HG03064 (cell line): ENCODE results near the gene ZMYM2.
"Not testable (repeated sequence)": the region's sequence is repeated elsewhere in the genome, so short reads cannot be mapped to it uniquely, and the experiment has no call there.

Experiments
- ATAC-seq: cut with Tn5 transposase; IDR thresholded peaks from one replicate; pipeline ENCODE4 v1.9.1; 2021; ENCODE audit warnings: low read depth; ENCODE audit not compliant: unreplicated experiment

Gene ZMYM2

DNA sequence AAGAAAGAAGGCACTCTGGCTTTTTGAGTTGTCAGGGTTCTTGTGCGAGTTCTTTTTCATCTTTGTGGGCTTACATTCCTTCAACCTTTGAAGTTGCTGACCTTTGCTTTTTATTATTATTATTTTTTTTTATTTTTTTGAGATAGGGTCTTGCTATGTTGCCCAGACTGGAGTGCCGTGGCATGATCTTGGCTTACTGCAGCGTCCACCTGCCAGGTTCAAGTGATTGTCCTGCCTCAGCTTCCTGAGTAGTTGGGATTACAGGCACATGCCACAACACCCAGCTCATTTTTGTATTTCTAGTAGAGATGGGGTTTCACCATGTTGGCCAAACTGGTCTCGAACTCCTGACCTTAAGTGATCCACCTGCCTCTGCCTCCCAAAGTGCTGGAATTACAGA is 84.1 kb downstream of the ZMYM2 start:
- ATAC-seq: not testable (repeated sequence)

DNA sequence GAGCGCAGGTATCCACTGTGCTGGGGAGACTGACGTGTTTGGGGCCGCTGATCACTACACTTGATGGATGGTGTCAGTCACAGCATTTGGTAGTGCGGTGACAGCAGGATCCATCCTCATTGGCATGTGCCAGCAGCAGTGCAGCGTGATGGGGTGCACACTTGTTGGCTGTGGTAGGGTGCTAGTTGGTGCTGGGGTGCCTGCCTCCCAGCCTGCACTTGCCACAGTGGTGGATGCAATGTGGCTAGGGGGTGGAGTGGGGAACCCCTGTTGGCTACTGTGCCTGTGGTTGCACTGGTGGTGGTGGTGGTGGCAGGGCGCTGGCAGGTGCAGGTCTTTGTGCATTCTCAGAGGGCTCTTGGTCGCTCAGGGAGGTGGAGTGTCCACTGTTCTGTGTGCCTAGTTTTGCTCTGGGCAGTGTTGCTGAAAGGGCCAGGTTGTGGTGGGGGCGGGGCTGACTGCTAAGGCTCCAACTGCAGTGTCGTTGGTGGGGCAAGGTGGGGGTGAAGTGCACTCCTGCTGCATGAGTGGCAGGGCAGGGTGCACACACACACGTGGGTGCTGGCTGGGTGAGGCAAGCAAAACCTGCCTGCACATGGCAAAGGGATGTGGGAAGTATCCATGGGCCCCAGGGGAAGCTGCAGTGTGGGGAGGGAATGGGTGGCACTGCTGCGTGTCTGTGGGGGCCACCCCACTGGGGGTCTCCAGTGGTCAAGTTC is 84.8 kb downstream of the ZMYM2 start:
- ATAC-seq: no peak

DNA sequence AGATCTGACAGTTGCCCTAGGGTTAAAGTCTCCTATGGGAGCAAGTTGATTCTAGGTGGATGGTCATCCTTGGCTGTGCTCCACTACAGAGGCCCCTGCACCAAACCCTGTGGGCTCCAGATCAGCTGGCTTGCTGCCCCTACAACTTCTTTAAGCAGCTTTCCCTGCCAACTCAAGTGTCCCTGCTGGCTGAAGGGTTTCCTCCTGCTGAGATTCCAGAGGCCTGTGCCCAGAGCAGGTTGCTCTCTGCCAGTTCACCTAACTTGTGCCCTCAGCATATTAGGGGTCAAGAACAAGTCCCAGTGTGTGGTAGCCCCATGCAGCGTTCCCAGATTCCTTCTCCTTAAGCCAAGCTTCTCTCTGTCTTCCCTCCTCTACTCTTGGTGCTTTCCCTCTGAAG is 85.6 kb downstream of the ZMYM2 start:
- ATAC-seq: no peak

DNA sequence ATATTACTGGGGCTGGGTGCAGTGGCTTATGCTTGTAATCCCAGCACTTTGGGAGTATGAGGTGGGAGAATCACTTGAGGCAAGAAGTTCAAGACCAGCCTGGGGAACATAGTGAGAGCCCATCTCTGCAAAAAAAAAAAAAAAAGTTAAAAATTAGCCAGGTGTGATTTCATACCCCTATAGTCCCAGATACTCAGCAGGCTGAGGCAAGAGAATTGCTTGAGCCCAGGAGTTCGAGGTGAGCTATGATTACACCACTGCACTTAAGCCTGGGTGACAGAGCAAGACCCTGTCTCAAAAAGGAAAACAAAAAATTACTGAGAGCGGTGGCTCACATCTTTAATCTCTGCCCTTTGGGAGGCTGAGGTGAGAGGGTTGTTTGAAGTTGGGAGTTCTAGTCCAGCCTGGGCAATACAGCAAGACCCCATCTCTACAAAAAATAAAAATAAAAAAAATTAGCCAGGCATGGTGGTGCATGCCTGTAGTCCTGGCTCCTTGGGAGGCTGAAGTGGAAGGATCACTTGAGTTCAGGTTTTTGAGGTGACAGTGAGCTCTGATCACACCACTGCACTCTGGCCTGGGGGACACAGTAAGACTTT is 87.5 kb downstream of the ZMYM2 start:
- no peak for ATAC-seq

DNA sequence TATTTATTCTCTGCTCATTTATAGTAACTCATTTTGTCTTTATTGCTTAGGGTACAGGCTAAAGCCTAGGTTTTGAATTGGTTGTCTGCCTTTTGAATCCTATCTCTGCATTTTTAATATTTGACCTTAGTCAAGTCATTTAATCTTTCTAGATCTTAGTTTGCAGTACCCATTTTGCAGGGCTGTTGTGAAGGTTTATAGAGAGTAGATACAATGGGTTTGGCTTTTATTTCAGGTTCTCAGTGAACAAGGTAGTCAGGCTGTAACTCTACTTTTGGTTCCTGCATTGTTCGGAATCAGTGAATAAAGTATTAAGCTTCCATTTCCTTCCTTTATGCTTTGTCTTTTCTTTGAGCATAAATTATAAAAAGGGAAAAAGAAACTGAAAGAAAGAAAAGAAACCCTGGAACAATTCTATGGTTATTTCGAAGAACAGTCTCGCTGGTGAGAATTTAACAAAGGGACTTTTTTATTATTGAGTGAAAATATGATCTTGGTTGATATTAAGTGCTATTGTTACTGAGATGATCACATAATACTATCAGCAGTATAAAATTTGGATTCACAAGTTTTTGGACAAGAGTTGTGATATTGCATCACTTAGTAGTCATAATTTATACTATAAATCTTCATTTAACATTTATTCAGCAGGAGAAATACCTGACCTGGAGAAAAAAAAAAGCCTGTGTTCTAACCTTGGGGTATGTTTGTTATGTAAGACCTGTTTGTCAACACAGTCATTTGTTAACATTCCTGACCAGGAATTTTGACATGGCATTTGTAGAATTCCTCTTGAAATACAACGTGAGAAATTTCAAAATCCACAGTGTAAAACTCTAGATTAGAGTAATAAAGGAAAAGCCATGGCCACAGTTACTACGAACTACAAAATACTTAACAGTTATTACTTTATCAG is 91.3 kb downstream of the ZMYM2 start:
- ATAC-seq: no peak

DNA sequence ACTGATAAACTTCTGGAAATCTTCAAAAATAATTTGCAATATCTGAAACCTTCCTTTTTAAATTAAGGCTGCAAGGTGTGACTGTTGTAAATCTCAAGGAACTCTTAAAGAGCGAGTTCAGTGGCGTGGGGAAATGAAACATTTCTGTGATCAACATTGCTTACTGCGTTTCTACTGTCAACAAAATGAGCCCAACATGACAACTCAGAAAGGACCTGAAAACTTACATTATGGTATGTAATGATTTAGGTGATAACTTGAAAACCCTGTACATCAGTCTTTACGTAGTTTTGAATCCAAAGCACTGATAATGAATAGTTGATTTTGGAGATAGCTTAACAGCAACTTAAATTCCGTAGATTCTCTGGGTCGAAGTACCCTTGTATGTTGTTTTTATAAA is 92.8 kb downstream of the ZMYM2 start:
- ATAC-seq: no peak

DNA sequence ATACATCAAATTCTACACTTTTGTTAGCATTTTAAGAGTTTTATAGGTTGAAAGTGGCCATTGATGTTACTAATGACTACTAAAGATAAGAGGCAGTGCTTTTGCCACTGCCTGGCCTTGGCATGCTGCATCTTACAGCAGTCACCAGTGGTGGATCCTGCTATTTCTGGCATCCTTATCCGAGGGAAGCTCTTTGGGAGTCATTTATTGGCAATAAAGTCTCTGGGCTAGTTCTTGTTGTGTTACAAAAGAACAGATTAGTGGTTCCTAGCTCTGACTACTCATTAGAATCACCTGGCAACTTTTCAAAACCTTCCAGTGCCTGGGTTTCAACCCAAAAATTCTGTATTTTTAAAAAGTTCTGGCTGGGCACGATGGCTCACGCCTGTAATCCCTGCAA is 94.5 kb downstream of the ZMYM2 start:
- ATAC-seq: no peak

DNA sequence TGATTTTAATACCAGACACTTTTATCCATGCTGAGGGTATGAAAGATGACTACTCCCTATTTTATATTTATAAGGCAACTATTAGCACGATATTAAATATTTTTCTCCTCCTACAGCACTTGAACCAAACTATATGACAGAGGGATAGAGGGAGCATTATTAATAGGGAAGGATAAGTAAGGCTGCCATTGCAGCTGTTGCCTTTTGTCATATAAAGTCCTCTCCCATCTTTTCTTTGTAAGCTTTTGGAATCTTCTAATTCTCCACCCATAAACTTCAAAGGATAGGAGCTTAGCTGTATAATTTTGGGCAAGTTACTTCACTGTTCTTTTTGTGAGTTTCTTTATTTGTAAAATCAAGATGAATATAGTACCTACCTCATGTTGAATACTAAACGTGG is 95.4 kb downstream of the ZMYM2 start:
- no peak for ATAC-seq

DNA sequence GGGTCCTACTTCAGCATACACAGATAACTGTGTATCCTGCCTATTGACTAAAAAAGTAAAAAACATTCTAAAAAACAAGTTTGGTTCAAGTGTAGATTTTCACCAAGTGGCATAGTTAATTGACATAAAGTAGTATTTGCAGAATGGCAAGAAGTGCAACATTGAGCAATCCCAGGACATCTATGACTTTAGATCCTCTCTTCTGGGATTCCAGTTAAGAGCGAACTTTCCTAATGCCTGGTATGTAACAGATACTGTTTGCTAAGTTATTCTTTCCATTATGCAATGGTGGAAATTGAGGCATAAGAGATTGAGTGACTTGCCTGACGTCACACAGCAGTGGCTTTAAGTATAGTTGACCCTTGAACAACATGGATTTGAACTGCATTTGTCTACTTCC is 96.1 kb downstream of the ZMYM2 start:
- ATAC-seq: no peak

DNA sequence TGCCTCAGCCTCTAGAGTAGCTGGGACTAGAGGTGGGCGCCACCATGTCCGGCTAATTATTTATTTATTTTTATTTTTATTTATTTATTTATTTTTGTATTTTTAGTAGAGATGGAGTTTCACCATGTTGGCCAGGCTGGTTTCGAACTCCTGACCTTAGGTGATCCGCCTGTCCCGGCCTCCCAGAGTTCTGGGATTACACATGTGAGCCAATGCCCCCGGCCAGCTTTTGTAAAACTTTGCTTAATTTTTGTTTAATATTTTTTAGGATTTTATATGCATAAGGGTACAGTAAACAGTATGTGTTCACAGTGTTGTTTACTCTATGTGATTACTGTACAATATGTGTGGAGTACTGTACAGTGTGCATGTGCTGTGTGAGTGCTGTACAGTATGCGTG is 98.7 kb downstream of the ZMYM2 start:
- no peak for ATAC-seq

DNA sequence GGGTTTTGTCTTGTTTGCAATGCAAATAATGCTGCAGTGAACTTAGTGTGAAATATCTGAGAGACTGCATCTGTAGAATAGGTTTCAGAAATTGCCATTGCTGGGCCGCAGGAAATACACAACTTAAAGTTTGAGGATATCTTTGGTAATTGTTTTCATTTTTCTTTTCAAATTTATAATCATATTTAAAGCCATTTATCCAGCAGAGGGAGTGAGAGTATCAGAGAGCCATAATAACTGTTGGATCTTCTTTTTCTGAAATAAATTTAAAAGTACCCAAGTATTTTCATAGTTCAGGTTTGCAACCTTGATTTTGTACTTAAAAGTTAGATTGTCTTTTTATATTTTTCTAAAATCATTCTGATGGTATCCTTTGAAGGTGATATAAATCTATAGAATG is 99.4 kb downstream of the ZMYM2 start:
- ATAC-seq: no peak

DNA sequence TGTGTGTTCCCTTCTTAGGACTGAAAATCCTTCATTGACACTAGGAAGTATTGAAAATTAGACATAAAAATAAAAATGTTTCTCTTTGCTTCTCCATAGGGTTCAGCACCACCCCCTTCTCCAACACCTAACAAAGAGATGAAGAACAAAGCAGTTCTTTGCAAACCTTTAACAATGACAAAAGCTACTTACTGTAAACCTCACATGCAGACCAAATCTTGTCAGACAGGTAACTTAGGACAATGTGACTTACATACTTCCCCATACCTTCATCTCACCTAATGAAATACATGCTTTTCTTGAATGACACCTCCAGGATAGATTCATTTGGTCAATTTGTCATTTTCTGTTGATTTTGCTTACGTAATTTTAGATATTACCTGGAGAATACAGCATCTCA is 99.9 kb downstream of the ZMYM2 start:
- ATAC-seq: no peak

DNA sequence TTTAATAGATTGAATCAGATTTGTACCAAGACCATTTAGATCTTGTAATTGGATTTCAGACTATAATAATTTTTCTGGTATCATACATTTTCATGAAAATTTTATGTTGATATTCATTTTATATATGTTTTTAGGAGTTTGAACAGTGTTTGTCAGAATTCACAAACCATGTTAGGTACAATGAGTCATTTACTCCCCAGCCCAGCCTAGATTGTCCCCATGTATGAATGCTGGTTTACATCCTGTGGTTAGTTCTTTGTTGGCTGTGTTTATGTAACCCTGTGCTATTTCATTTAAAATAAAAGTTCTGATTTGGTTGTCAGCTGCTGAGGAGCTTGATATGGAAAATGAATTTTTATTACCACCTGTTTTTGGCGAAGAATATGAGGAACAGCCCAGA is 105.6 kb downstream of the ZMYM2 start:
- ATAC-seq: no peak

DNA sequence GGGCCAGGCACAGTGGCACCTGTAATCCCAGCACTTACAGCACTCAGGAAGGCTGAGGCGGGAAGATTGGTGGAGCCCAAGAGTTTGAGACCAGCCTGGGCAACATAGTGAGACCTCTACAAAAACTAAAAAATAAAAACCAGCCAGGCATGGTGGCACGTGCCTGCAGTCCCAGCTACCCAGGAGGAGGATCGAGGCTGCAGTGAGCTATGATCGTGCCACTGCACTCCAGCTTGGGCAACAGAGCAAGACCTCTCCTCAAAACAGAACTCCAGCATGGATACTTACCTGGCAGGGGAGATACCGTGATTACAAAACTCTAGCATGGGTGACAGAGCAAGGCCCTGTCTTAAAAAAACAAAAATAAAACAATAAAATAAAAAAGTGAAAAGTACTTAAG is 107.0 kb downstream of the ZMYM2 start:
- no peak for ATAC-seq

DNA sequence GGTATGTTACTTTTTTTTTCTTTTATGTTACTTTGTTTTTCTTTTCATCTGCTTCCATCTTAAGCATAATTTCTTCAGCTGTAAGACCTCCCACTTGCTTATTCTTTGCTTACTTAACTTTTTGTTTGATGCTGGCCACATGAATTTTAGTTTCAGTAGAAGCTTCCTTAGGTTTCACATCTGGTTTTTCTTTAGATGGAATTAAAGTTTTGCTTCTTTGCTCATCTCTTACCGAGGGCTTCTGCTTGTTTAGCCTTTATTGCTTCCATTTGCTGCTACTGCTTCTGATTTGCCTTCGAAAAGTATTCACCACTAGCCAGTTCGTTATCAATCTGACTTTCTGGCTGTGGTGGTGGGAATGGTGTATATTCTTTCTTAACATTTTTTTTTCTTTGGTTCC is 111.4 kb downstream of the ZMYM2 start:
- no peak for ATAC-seq

DNA sequence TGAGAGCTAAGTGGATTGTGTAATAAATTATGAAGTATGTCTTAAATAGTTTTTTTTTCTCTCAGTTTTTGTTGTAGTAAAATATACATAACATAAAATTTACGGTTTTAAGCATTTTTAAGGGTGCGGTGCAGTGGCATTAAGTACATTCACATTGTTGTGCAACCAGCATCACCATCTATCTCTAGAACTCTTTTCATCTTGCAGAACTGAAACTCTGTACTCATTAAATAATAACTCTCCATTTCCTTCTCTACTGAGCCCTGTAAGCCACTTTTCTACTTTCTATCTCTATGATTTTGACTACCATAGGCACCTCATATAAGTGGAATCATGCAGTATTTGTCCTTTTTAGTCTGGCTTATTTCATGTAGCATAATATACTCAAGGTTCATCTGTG is 115.2 kb downstream of the ZMYM2 start:
- peak; percentile 84 for ATAC-seq

DNA sequence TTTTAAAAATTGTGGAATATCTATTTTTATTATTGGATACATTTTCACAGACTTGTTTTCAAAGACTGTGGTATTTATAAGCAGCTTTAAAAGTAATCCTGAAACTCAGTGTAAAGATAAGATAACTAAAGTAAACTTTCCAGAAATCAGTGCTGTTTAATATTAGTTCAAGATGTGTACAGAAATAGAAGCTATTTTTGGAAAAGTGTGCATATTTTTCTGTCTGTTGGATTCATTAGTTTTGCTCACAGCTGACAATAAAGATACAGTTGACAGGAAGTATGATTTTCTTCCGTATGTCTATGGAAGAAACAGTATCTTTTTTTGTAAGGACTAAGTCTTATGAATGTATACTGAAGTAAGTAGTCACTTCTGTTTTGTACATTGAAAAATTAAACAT is 116.4 kb downstream of the ZMYM2 start:
- no peak for ATAC-seq

DNA sequence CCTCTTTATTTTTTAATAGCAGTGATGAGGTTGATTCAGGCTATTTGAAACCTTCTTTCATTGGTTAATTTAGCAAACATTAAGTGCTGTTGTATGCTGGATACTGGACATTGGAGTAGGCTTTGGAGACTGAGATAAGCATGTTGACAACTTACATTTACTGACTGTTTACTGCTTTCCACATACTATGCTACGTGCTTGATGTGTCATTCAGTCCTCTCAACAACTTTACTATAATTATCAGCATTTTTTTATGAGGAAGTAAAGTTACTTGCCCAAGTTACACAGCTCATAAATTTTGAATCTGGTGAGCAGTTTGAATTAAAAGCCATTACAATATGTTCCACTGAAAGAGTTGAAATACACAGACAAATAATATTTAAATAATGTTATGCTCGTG is 118.6 kb downstream of the ZMYM2 start:
- ATAC-seq: no peak

DNA sequence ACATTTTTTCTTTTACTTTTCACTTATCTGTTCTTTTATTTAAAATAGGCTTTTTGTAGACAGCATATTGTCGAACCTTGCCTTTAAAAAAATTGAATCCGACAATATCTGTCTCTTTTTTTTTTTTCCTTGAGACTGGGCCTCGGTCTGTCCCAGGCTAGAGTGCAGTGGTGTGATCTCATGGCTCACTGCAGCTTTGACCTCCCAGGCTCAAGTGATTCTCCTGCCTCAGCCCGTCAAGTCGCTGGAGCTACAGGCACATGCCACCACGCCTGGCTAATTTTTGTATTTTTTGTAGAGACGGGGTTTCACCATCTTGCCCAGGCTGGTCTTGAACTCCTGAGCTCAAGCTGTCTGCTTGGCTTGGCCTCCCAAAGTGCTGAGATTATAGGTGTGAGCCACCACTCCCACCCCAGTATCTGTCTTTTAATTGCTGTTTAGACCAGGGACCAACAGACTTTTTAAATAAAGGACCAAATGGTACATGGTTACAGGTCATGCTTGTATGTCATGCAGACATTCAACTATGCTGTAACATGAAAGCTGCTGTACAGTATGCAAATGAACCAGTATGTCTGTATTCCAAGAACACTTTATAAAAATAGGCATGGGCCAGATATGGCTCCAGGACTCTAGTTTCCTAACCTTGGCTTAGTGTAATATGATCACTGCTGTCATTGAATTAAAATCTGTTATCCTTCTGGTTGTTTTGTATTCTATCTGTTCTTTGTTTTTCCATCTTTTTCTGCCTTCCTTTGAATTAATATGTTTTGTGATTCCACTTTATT is 122.0 kb downstream of the ZMYM2 start:
- no peak for ATAC-seq

DNA sequence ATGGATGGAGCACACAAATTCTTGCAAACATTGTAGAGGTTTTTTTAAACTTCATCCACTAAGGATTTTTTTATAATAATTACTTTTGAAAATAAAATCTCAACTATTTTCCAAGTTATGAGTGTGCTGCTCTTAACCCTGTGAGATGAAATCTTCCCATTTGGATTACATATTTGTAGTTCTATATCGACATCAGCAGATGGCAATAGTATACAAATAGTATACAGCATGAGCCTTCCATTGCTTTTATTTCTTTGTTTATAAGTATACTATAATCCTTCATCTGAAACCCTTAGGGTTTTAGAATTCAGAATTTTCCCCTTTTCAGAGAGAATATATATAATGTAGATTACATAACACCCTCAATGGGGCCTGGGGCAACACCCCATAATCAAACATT is 131.8 kb downstream of the ZMYM2 start:
- no peak for ATAC-seq

DNA sequence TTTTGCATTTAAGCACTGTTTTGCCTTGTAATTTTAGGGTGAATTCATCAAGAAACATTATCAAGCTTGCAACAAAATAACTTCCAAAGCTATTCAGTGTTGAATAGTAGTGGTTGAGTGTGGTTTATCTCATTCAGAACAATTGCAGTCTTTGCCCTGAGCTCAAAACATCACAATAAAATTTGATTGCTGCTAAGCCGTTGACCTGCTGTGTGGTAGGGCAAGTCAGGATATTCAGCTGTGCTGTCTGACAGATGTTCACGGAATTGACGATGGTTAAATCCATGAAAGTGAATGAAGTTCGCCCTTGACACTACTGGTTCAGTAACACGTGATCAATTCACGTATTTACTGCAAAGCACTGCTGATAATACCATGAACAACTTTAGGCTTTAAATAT is 135.4 kb downstream of the ZMYM2 start:
- no peak for ATAC-seq
